Activated naive CD4-positive, alpha-beta T cell treated with anti-CD3 and anti-CD28 coated beads, Interleukin-2, amount 50 U/mL, for 24 hours (primary cell): ENCODE measurements around the gene CBFB.

Experiments used
- H3K27ac Mint-ChIP-seq: one replicate; pipeline ENCODE4 v1.8.0; 2021; ENCODE audit warnings: mild to moderate bottlenecking, mixed read lengths
- H3K27me3 Mint-ChIP-seq: one replicate; pipeline ENCODE4 v1.8.0; 2021; ENCODE audit warnings: mixed read lengths
- H3K36me3 Mint-ChIP-seq: one replicate; pipeline ENCODE4 v1.8.0; 2021; ENCODE audit warnings: mixed read lengths
- H3K4me1 Mint-ChIP-seq: one replicate; pipeline ENCODE4 v1.8.0; 2021; ENCODE audit warnings: mixed read lengths
- H3K4me3 Mint-ChIP-seq: one replicate; pipeline ENCODE4 v1.8.0; 2021; ENCODE audit warnings: mild to moderate bottlenecking, mixed read lengths
- H3K9me3 Mint-ChIP-seq: one replicate; pipeline ENCODE4 v1.8.0; 2021; ENCODE audit warnings: mixed read lengths

CBFB gene

DNA sequence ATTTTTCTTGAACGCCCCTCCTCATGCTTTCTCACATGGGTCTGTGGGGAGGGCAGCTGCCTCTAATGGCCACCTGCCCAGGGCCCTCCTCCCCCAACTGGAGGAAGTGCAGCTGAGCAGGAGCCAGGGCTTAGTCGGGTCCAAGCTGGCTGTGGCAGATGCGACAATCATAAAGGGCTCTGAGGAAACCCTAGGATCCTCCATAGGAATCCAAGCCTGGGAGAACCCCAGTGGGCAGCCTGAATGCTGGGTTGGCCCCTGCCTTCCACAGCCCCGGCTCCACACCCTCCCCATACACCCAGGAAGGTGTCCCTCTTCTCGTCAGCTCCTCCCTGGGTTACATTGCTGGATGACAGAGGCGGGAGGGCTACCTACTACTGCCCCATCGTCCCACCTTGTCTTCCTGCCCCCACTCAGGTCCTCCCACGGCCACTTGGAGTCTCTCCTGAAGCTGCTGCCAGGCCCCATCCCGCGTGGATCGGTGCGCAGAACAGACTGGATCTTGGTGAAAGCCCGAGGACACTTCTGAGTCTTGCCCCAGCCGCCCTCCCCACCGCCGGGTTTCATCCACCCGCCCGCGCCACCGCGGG is 15.6 kb upstream of the CBFB start:
- Mint-ChIP-seq H3K27ac (no peak overlapping the region), H3K4me1 (no peaks in the 10 kb centered on the region)

DNA sequence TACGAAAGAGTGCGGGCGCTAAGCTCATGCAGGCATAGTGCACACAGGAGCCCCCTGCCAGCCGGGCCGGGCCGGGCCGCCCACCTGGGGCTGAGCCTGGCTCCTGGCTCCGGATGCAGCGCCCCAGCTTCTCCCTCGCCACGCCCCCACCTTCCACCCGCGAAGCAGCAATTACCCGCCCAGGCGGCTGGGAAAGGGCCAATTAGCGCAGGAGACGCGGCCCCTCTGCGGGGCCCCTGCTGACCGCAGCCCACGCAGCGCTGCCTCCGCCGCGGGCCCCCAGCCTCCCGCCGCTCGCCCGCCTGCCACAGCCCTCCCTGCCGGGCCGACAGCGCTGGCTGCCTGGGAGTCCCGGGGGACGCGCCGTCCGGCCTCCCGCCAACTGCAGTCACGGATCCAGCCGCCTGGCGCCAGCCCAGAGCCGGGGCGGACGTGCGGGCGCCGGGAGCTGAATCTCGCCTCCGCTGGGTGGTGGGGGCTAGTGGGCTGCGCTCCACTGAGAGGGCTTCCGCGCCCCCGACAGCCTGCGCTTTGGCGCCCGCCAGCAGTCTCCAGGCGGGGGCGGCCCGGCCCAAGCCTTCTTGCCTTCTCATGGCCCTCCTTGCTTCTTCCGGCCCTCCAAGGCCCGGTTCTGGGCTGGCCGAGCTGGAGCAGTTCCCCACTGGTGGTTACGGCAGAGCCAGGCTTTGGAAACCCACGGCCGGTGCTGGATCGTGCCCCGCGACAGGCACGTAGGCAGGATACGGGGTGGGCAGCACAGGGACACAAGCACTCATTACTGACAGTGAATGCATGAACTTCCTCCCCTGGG is 14.9 kb upstream of the CBFB start:
- no peaks in the 10 kb centered on the region for H3K9me3 Mint-ChIP-seq
- peak overlapping the region; percentile 76 for H3K4me3 Mint-ChIP-seq
- no peak overlapping the region for H3K27ac Mint-ChIP-seq
- H3K36me3 Mint-ChIP-seq = no peaks in the 10 kb centered on the region
- no peaks in the 10 kb centered on the region for H3K4me1 Mint-ChIP-seq
- H3K27me3 Mint-ChIP-seq = no peaks in the 10 kb centered on the region

More for the DNA sequence above, 15.6 kb upstream of the CBFB start:
- H3K4me3 Mint-ChIP-seq = peak overlapping the region; percentile 59
- no peaks in the 10 kb centered on the region for H3K27me3 Mint-ChIP-seq
- H3K36me3 Mint-ChIP-seq = no peaks in the 10 kb centered on the region
- H3K9me3 Mint-ChIP-seq = no peaks in the 10 kb centered on the region

DNA sequence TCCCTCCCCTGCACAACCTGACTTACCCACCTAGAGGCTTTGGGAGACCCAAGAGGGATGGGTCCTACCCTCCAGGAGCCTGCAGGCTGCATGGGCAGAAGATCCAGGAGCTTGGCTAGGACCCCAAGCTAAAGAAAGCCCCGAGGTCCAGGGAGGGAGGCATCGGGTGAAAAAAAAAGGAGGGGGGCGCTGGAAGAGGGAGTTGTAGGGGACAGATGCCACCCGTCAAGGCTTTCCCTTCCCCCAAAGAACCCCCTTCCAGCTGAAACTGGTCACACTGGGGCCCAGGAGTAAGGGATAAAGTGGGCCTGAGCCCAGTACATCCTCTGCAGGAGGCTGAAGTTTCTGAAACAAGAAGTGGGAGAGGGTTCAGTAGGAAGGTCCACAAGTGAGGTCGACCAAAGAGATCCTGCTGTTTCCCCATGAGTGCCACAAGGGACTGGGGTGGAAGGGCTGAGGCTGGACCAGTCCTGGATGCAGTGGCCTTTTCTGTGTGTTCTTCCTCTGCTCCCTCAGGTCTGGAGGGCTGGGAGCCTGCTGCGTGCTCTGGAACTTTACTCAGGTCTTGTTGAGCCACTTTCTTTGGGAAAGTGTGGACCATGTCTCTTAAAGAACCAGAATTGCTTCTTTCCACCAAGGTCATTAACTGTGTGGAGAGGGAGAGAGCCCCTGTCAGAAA is 14.2 kb upstream of the CBFB start:
- H3K4me1 Mint-ChIP-seq = no peaks in the 10 kb centered on the region
- no peak overlapping the region for H3K27ac Mint-ChIP-seq
- H3K9me3 Mint-ChIP-seq = no peaks in the 10 kb centered on the region
- no peaks in the 10 kb centered on the region for H3K36me3 Mint-ChIP-seq
- no peaks in the 10 kb centered on the region for H3K27me3 Mint-ChIP-seq
- peak overlapping the region; percentile 76 for H3K4me3 Mint-ChIP-seq

DNA sequence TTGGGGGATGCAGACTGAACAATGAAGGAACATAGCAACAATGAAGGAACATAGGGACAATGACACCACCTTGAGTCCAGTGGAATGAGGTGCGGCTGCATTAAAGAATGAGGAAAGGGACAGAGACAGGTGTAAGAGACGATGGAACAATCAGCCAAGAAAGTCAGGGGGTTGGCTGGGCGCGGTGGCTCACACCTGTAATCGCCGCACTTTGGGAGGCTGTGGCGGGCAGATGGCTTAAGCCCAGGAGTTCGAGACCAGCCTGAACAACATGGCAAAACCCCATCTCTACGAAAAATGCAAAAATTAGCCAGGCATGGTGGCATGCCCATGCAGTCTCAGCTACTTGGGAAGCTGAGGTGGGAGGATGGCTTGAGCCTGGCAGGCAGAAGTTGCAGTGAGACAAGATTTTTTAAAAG is 13.6 kb upstream of the CBFB start:
- no peaks in the 10 kb centered on the region for H3K27me3 Mint-ChIP-seq
- H3K4me3 Mint-ChIP-seq = no peak overlapping the region
- H3K4me1 Mint-ChIP-seq = no peaks in the 10 kb centered on the region
- no peaks in the 10 kb centered on the region for H3K9me3 Mint-ChIP-seq
- H3K27ac Mint-ChIP-seq = no peak overlapping the region
- H3K36me3 Mint-ChIP-seq = no peaks in the 10 kb centered on the region

DNA sequence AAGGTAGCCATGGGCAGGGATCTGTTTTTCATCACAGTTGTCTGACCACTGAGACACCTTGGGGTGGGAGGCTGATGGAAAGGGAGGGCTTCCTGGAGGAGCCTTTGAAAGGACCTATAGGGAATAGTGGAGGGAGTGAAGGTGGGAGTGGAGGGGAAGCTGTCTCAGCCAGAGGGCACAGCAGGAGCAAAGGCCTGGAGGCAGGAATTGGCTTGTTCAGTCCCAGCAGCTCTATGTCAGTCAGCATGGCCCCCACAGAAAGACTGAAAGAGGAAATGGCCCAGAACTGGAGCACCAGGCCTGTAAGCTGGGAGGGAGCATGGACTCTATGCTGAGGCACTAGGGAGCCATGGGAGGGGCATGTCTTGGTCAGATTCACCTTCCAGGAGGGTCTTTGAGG is 12.8 kb upstream of the CBFB start:
- no peaks in the 10 kb centered on the region for H3K27me3 Mint-ChIP-seq
- H3K4me3 Mint-ChIP-seq = no peak overlapping the region
- H3K27ac Mint-ChIP-seq = no peak overlapping the region
- H3K9me3 Mint-ChIP-seq = no peaks in the 10 kb centered on the region
- H3K36me3 Mint-ChIP-seq = no peaks in the 10 kb centered on the region
- no peaks in the 10 kb centered on the region for H3K4me1 Mint-ChIP-seq

DNA sequence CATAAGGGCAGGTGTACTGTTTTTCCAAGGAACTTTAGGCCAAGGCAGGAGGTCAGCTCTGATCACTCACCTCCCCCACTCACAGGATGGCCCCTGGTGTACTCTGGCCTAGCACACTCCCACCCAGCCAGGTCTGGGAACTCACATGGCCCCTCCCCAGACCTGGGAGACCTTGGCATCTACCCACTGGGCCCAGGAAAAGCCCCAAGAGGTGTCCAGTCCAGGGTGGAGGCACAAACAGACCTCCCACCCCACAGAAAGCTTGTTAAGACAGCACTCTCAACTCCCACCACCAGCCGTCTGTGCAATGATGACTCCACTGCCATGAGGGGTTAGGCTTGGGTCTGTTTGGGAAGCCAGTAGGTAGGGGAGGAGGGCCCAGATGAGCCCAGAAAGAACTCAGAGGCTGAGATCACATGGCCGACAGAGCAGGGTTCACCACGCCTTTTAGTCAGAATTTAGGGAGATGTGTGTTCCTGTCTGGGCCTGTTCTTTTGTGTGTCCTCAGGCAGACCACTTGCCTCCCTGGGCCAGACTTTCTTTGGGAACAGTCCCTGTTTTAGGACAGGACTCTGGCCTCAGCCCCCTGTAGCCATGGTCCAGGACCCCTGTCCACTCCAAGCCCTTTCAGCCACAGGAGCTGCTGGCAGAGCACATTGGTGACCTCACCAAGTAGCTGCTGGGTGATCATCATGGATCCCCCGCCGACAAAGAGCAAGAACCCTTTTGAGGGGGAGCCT is 12.1 kb upstream of the CBFB start:
- H3K27ac Mint-ChIP-seq = no peak overlapping the region
- no peaks in the 10 kb centered on the region for H3K36me3 Mint-ChIP-seq
- no peak overlapping the region for H3K4me3 Mint-ChIP-seq
- H3K9me3 Mint-ChIP-seq = no peaks in the 10 kb centered on the region
- no peaks in the 10 kb centered on the region for H3K27me3 Mint-ChIP-seq
- H3K4me1 Mint-ChIP-seq = no peaks in the 10 kb centered on the region

DNA sequence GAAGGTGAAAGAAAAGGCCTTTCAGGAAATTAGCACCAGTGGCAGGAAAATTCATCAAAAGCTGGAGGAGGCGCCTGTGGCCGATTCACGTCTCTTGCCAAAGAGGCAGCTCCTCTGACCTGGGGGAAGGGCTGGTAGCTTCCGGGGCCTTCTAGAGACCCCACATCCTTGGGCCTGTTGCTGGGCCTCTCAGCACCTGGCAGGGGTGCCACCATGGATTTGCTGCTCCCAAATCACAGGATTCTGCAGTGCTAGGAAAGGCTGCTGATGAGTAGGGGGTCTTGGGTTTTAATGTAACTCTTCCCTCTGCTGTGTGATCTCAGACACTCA is 11.6 kb upstream of the CBFB start:
- no peaks in the 10 kb centered on the region for H3K9me3 Mint-ChIP-seq
- H3K36me3 Mint-ChIP-seq = no peaks in the 10 kb centered on the region
- H3K27ac Mint-ChIP-seq = no peak overlapping the region
- H3K4me1 Mint-ChIP-seq = no peaks in the 10 kb centered on the region
- H3K4me3 Mint-ChIP-seq = no peak overlapping the region
- no peaks in the 10 kb centered on the region for H3K27me3 Mint-ChIP-seq

DNA sequence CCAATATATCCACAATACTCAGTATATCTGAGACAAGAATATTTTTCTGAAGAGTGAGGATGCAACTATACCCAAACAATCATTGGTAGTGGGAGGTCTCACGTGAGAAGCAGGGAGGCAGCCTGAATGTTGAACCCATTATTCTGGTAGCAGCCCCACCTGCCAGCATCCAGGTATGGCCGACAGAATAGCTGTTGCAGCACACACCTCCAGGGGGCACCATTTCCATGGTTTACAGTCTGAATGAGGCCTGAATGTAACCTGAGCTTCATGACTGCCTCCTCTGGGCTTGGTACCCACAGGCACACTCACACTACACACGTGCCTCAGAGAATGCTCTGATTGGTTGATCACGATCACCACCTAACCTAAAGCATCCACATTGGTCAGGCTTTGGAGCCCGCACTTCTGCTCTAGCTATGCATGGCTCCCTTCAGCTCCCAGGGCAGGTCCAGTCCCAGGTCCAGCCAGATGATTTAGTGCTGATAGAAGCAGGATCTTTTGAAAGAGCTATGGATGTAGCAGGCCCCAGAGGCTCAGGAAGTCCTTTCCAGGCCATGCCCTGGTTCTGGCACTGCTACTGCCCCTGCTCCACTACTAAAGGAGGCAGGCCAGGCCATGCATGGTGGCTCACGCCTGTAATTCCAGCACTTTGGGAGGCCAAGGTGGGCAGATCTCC is 11.0 kb upstream of the CBFB start:
- Mint-ChIP-seq H3K27ac (no peak overlapping the region), H3K9me3 (no peaks in the 10 kb centered on the region), H3K4me1 (no peaks in the 10 kb centered on the region), H3K4me3 (no peak overlapping the region), H3K27me3 (no peaks in the 10 kb centered on the region), H3K36me3 (no peaks in the 10 kb centered on the region)

DNA sequence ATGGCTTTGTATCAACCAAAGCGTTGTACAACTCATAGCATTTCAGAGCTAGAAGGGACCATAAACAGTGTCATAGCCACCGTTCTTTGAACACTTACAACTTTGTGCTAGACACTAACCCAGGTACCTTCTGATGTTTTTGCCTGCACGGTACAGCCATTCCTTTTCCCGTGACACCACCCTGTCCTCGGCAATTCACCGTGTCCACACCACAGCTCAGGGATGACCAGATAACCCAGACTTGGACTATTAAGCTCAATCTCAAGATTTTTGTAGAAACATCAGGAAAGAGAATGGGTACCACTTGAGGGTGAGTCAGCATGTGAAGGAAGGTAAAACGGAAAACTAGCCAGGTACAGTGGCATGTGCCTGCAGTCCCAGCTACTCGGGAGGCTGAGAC is 9.8 kb upstream of the CBFB start:
- Mint-ChIP-seq H3K4me3 (no peak overlapping the region), H3K4me1 (peaks cover 3% of the 10 kb centered on the region), H3K9me3 (no peaks in the 10 kb centered on the region), H3K27me3 (no peaks in the 10 kb centered on the region), H3K27ac (no peak overlapping the region), H3K36me3 (no peaks in the 10 kb centered on the region)

DNA sequence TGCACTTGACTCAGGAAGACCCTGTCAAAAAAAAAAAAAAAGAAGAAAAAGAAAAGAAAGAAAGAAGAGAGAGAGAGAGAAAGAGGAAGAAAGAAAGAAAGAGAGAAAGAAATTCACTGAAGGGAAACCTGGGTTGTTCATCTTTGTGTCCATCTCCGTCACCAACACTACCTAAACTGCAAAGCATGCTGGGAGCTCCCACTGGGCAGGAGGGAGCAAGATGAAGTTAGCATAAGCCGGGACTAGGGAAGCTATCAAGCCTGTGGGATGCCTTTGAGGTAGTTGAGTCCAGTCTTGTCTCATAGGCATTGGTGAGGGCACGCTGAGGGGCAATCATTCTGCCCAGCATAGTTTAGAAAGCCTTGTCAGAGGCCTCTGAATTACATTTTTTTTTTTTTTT is 7.6 kb upstream of the CBFB start:
- H3K4me3 Mint-ChIP-seq = no peak overlapping the region
- H3K9me3 Mint-ChIP-seq = no peaks in the 10 kb centered on the region
- H3K36me3 Mint-ChIP-seq = no peaks in the 10 kb centered on the region
- no peak overlapping the region for H3K27ac Mint-ChIP-seq
- H3K4me1 Mint-ChIP-seq = peaks cover 3% of the 10 kb centered on the region
- H3K27me3 Mint-ChIP-seq = no peaks in the 10 kb centered on the region

DNA sequence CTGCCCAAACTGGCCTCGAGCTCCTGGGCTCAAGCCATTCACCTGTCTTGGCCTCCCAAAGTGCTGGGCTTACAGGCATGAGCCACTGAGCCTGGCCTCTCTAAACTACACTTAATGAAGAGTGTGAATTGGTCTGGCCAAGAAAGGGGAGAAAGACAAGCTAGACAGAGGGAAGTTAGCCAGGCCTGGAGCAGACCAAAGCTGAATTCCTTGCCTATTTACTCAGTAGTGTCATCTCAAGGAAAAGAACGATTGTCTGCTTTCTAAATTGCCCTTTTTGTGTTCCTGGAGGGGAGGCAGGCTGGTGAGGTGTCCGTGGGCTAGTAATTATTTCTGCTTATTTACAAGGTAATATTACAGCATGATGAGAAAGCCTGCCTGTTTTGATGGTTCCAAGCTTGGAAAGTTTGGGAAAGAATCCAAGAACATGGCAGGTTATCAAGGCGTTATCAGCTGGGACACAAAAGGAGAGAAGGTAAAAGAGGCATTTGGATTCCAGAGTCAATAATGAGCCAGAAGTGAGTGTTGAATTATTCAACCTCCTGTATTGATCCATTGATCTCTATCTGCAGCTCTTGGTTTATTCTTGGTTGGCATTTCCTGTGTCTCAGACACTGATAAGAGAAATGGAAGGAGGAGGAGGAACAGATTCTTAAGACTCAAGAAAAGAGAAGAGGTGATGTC is 6.3 kb upstream of the CBFB start:
- H3K4me1 Mint-ChIP-seq = peaks cover 3% of the 10 kb centered on the region
- H3K4me3 Mint-ChIP-seq = no peak overlapping the region
- H3K27ac Mint-ChIP-seq = no peak overlapping the region
- H3K9me3 Mint-ChIP-seq = no peaks in the 10 kb centered on the region
- H3K36me3 Mint-ChIP-seq = no peaks in the 10 kb centered on the region
- no peaks in the 10 kb centered on the region for H3K27me3 Mint-ChIP-seq

DNA sequence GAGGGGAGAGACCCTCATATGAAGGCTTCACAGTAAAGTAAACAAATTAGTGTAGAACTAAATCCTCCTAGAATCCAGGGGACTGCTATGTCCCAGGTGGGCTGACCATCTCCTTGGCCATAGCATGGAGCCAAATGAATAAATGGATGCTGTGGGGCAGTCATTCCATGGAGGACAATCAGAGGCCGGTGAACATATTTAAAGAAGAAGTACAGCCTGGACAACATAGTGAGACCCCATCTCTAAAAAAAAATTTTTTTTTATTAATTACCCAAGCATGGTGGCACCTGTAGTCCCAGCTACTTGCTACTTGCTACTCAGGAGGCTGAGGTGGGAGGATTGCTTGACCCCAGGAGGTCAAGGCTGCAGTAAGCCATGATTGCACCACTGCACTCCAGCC is 5.3 kb upstream of the CBFB start:
- H3K27ac Mint-ChIP-seq = no peak overlapping the region
- no peaks in the 10 kb centered on the region for H3K36me3 Mint-ChIP-seq
- peaks cover 7% of the 10 kb centered on the region for H3K4me1 Mint-ChIP-seq
- H3K4me3 Mint-ChIP-seq = no peak overlapping the region
- H3K27me3 Mint-ChIP-seq = no peaks in the 10 kb centered on the region
- H3K9me3 Mint-ChIP-seq = no peaks in the 10 kb centered on the region

DNA sequence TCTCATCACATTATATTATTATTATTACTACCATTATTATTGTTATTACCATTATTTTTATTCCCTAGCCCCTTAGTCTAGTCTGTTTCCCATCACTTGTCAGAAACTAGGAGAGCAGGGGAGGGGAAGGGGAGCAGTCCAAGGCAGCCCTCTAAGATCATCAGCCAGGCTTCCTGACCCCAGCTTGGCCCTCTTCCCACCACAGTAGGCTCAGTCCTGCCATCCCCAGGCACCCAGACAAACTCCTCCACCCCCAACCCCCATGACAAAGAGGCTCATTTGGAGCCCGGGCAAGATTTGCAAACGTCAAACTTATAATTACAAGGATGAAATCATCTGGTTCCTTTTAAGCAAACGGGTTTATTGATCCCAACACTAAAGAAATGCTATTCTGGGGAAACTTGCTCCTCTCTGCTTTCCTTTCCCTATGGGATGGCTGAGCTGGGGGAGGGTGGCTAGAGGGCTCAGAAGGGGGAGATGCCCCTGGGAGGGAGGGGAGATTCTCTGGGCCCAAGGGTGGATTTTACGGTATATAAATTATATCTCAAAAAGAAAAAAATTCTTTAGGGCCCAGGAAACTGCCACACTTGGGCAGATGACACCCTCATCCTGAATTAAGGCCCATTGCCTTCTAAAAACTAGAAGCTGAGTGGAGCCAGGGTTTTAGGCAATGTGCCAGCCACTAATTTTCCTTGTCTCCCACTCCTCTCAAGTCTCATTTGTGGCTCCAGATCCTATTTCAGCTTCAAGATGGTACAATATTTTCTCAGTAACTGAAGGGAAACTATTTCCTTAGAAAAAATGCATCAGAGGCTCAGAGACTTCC is 4.4 kb upstream of the CBFB start:
- peaks cover 7% of the 10 kb centered on the region for H3K4me1 Mint-ChIP-seq
- H3K9me3 Mint-ChIP-seq = no peaks in the 10 kb centered on the region
- H3K36me3 Mint-ChIP-seq = no peaks in the 10 kb centered on the region
- no peak overlapping the region for H3K4me3 Mint-ChIP-seq
- no peaks in the 10 kb centered on the region for H3K27me3 Mint-ChIP-seq
- no peak overlapping the region for H3K27ac Mint-ChIP-seq

DNA sequence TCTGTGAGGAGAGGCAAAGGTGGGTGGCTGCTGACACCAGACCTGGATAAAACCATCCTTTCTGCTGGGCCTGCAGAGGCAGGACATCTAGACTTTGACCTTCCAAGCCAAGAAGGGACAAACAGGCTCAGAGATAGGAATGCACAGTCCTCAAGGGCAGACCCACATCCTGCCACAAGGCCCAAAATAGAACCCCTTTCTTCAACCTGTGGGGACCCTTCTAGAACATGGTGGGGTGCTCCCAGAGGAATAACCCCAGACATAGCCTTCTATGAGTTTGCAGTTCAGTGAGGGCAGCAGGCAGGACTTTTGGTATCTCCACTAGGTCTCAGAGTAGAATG is 3.8 kb upstream of the CBFB start:
- Mint-ChIP-seq H3K36me3 (no peaks in the 10 kb centered on the region), H3K27me3 (no peaks in the 10 kb centered on the region), H3K4me3 (no peak overlapping the region), H3K4me1 (peaks cover 11% of the 10 kb centered on the region), H3K27ac (no peak overlapping the region), H3K9me3 (no peaks in the 10 kb centered on the region)
